Epithelial cell of esophagus (primary cell): Measurements from ENCODE around the gene MTAP.
"Not testable (repeated sequence)": the region's sequence is repeated elsewhere in the genome, so short reads cannot be mapped to it uniquely, and the experiment has no call there.

Experiments
- DNase-seq: peaks from one replicate; pipeline ENCODE4 v3.0.0; 2010; ENCODE audit warnings: low read depth
- H3K4me3 ChIP-seq: 2 replicates; pipeline ENCODE4 v1.5.1; 2011; ENCODE audit warnings: mild to moderate bottlenecking, low read length, control low read depth
- CTCF ChIP-seq: IDR thresholded peaks from 2 replicates; pipeline ENCODE4 v1.5.1; 2011; ENCODE audit warnings: low read depth, mild to moderate bottlenecking, low read length, control low read depth, inconsistent platforms; ENCODE audit not compliant: insufficient read depth; ENCODE audit errors: missing control alignments

The MTAP gene

GRCh38 chr9:21941337-21941995 is 139.0 kb downstream of the MTAP start:
- no peak for DNase-seq
- H3K4me3 ChIP-seq = no peak overlapping the region
- no peak for TF ChIP-seq CTCF

- H3K4me3 ChIP-seq = no peak overlapping the region
- TF ChIP-seq CTCF = no peak
- no peak for DNase-seq
These were observed 141.0 kb downstream of the MTAP start for GRCh38 chr9:21943464-21943863.

- no peak for TF ChIP-seq CTCF
- no peak overlapping the region for H3K4me3 ChIP-seq
- DNase-seq = no peak
These were observed 143.2 kb downstream of the MTAP start for GRCh38 chr9:21945606-21946005.

- no peak for TF ChIP-seq CTCF
- H3K4me3 ChIP-seq = no peak overlapping the region
These were observed 156.4 kb downstream of the MTAP start for GRCh38 chr9:21958833-21959232.

GRCh38 chr9:21959268-21959667 is 156.8 kb downstream of the MTAP start:
- not testable (repeated sequence) for H3K4me3 ChIP-seq, DNase-seq

More at GRCh38 chr9:21958833-21959232, 156.4 kb downstream of the MTAP start:
- DNase-seq = no peak

GRCh38 chr9:21961569-21961968 is 159.1 kb downstream of the MTAP start:
- no peak for DNase-seq
- no peak for TF ChIP-seq CTCF
- H3K4me3 ChIP-seq = no peak overlapping the region

- peak overlapping the region; percentile 42 for H3K4me3 ChIP-seq
- peak; percentile 70 for DNase-seq
- TF ChIP-seq CTCF = no peak
These were observed 162.5 kb downstream of the MTAP start for GRCh38 chr9:21964925-21965385.
